K562 (cell line): ENCODE measurements around the gene TRDMT1. TPM values are rescaled to one million over a fixed set of nuclear protein-coding genes. Genes with fewer than 3 reads are reported as not detected.
A peak's percentile ranks its signal among the peaks of the same experiment; 100 is the strongest.

Source experiments
- ATAC-seq: fragments of 200-7000 bp; cut with Tn5 transposase; 3 replicates; pipeline ENCODE4 v1.9.1; 2020; ENCODE audit warnings: moderate library complexity
- BruUV-seq: library from RNA; stranded (reverse); fragments of 400-500 nt; replicated peaks from 2 replicates; lab custom pipeline; 2021; lab: Mats Ljungman, UMichigan
- CTCF ChIA-PET: fragments of 300-600 bp; formaldehyde crosslinking; extraction: SDS; loops from one replicate; lab custom pipeline; 2021; ENCODE audit warnings: low intra/inter-chr PET ratio; lab: Yijun Ruan, JAX
- POLR2A ChIA-PET: fragments of 300-600, 350-650 bp; sonication (Branson Sonifier 250); formaldehyde crosslinking; extraction: SDS; loops from one replicate; lab custom pipeline; 2021; ENCODE audit warnings: antibody characterized with exemption, inconsistent platforms; lab: Yijun Ruan, JAX
- DNase-seq, 4 experiments: peaks; one replicate each; pipeline versions ENCODE4 v3.0.0 to v3.0.0-alpha.2; 2011 to 2018; ENCODE audit warnings: low spot score in 3 of 4, mixed read lengths in 3 of 4; ENCODE audit errors: extremely low read depth in 1 of 4
- FAIRE-seq: peaks from 2 replicates; lab custom pipeline; 2011; peaks lifted over from hg19 to GRCh38; lab: Jason Lieb, UNC
- H2AFZ ChIP-seq: 2 replicates; pipeline ENCODE4 v1.6.0; 2011; ENCODE audit warnings: low read depth, low read length, control low read depth, inconsistent platforms
- H3K27ac ChIP-seq: fragments of 200-600 bp; 3 replicates; pipeline ENCODE4 v1.8.0; 2011; ENCODE audit warnings: low read depth, mild to moderate bottlenecking, control low read depth, inconsistent platforms, low read length, moderate library complexity, mixed read lengths; ENCODE audit errors: extremely low read depth
- H3K27me3 ChIP-seq, 2 experiments: fragments of 300-600 bp in 1 of 2; 2 replicates in 1 of 2; 3 replicates in 1 of 2; pipeline versions ENCODE4 v1.6.0 to v1.8.0; 2011; ENCODE audit warnings: inconsistent platforms in 2 of 2, low read length in 2 of 2, mild to moderate bottlenecking in 1 of 2, mixed read lengths in 1 of 2, moderate library complexity in 1 of 2; ENCODE audit not compliant: control insufficient read depth in 2 of 2, insufficient read depth in 2 of 2
- H3K36me3 ChIP-seq: fragments of 300-600 bp; 3 replicates; pipeline ENCODE4 v1.8.0; 2011; ENCODE audit warnings: mild to moderate bottlenecking, low read length, inconsistent platforms; ENCODE audit not compliant: control insufficient read depth, insufficient read depth
- H3K4me1 ChIP-seq, 2 experiments: fragments of 200-600 bp in 1 of 2; replicated peaks in 1 of 2; 2 replicates in 1 of 2; 3 replicates in 1 of 2; pipeline versions ENCODE4 v1.5.1 to v1.8.0; 2011; ENCODE audit warnings: inconsistent platforms in 2 of 2, low read length in 2 of 2, mild to moderate bottlenecking in 1 of 2, mixed read lengths in 1 of 2, moderate library complexity in 1 of 2; ENCODE audit not compliant: control insufficient read depth in 2 of 2, insufficient read depth in 2 of 2
- H3K4me2 ChIP-seq: 2 replicates; pipeline ENCODE4 v1.6.1; 2011; ENCODE audit warnings: low read length, control low read depth, inconsistent platforms, mixed read lengths; ENCODE audit not compliant: insufficient read depth
- H3K4me3 ChIP-seq: fragments of 200-600 bp; sonication (generic), shearing (Covaris generic); 2 replicates; pipeline ENCODE4 v1.5.1; 2016; ENCODE audit warnings: control low read depth, inconsistent platforms
- H3K79me2 ChIP-seq: fragments of 200-600 bp; 3 replicates; pipeline ENCODE4 v1.8.0; 2011; ENCODE audit warnings: low read length, inconsistent platforms; ENCODE audit not compliant: control insufficient read depth, insufficient read depth
- H3K9ac ChIP-seq, 2 experiments: 2 replicates each; pipeline versions ENCODE4 v1.6.0 to v1.6.1; 2011; ENCODE audit warnings: low read depth in 2 of 2, low read length in 2 of 2, control low read depth in 1 of 2, inconsistent platforms in 1 of 2, mild to moderate bottlenecking in 1 of 2, mixed read lengths in 1 of 2; ENCODE audit not compliant: insufficient read depth in 1 of 2
- H3K9me1 ChIP-seq: one replicate; pipeline ENCODE4 v1.6.0; 2011; ENCODE audit warnings: inconsistent platforms, mild to moderate bottlenecking, low read length, moderate library complexity; ENCODE audit not compliant: control insufficient read depth, insufficient read depth
- H3K9me3 ChIP-seq: replicated peaks from 2 replicates; pipeline ENCODE4 v1.5.1; 2011; ENCODE audit warnings: low read depth, low read length, inconsistent platforms; ENCODE audit not compliant: control insufficient read depth, insufficient read depth
- H4K20me1 ChIP-seq: replicated peaks from 2 replicates; pipeline ENCODE4 v1.6.1; 2011; ENCODE audit warnings: low read length, inconsistent platforms, mixed read lengths; ENCODE audit not compliant: control insufficient read depth, insufficient read depth
- CBX5 ChIP-seq: IDR thresholded peaks from 2 replicates; pipeline ENCODE4 v1.6.1; 2014; ENCODE audit warnings: low read depth, borderline replicate concordance
- CEBPB ChIP-seq: fragments of 450-650 bp; IDR thresholded peaks from 2 replicates; pipeline ENCODE4 v1.6.1; 2016; ENCODE audit warnings: missing genetic modification characterization, missing compliant biosample characterization
- CGGBP1 ChIP-seq: fragments of 250-450 bp; sonication (Bioruptor Pico); IDR thresholded peaks from 2 replicates; pipeline ENCODE4 v1.9.0; 2021; ENCODE audit warnings: mild to moderate bottlenecking
- ETV5 ChIP-seq: sonication (generic); formaldehyde crosslinking; IDR thresholded peaks from 2 replicates; pipeline ENCODE4 v1.4.0; 2020; ENCODE audit warnings: low read depth, mild to moderate bottlenecking, missing genetic modification reagents
- GATA2 ChIP-seq: sonication (generic); formaldehyde crosslinking; IDR thresholded peaks from 2 replicates; pipeline ENCODE4 v1.4.0; 2020; ENCODE audit warnings: mild to moderate bottlenecking, missing genetic modification reagents
- GATAD2B ChIP-seq: fragments of 450-650 bp; IDR thresholded peaks from 2 replicates; pipeline ENCODE4 v1.6.1; 2017; ENCODE audit warnings: mild to moderate bottlenecking, borderline replicate concordance
- HDAC3 ChIP-seq: fragments of 450-650 bp; IDR thresholded peaks from 2 replicates; pipeline ENCODE4 v1.6.1; 2018; ENCODE audit warnings: borderline replicate concordance, mild to moderate bottlenecking, moderate library complexity; ENCODE audit not compliant: partially characterized antibody
- IRF9 ChIP-seq: fragments of 450-650 bp; IDR thresholded peaks from 2 replicates; pipeline ENCODE4 v1.6.1; 2016; ENCODE audit warnings: missing biosample characterization, missing genetic modification characterization
- JUN ChIP-seq, 2 experiments: sonication (generic) in 1 of 2; formaldehyde crosslinking in 1 of 2; IDR thresholded peaks; 2 replicates each; pipeline versions ENCODE4 v1.6.1 to v1.8.0; 2012 to 2022; ENCODE audit warnings: borderline replicate concordance in 2 of 2, mild to moderate bottlenecking in 2 of 2, improper control_type of control experiment in 1 of 2, low read depth in 1 of 2, low read length in 1 of 2, missing genetic modification reagents in 1 of 2
- MAFG ChIP-seq: fragments of 450-650 bp; conservative IDR thresholded peaks from 2 replicates; pipeline ENCODE4 v1.6.1; 2016; ENCODE audit warnings: missing genetic modification characterization, missing compliant biosample characterization
- POLR2H ChIP-seq: IDR thresholded peaks from 2 replicates; pipeline ENCODE4 v1.6.1; 2016; ENCODE audit warnings: missing genetic modification characterization, low read depth, mild to moderate bottlenecking, control low read depth, missing compliant biosample characterization, moderate library complexity
- RHOXF2B ChIP-seq: fragments of 250-450 bp; sonication (Bioruptor Pico); conservative IDR thresholded peaks from 2 replicates; pipeline ENCODE4 v1.5.1; 2021
- SMAD4 ChIP-seq: fragments of 250-450 bp; sonication (Bioruptor Pico); conservative IDR thresholded peaks from 2 replicates; pipeline ENCODE4 v1.8.0; 2021; ENCODE audit warnings: inconsistent platforms, mild to moderate bottlenecking, moderate library complexity
- SMC3 ChIP-seq: conservative IDR thresholded peaks from 2 replicates; pipeline ENCODE4 v1.6.1; 2011; ENCODE audit warnings: low read depth, low read length, improper control_type of control experiment; ENCODE audit not compliant: insufficient read depth
- SNRNP70 ChIP-seq: fragments of 200-400 bp; formaldehyde crosslinking; optimal IDR thresholded peaks from 2 replicates; pipeline ENCODE3; 2017; ENCODE audit warnings: low read depth, low read length
- STAT5A ChIP-seq: IDR thresholded peaks from 2 replicates; pipeline ENCODE4 v1.6.1; 2012; ENCODE audit warnings: low read length, inconsistent platforms, borderline replicate concordance
- ZBTB8A ChIP-seq: fragments of 450-650 bp; IDR thresholded peaks from 2 replicates; pipeline ENCODE4 v1.6.1; 2018; ENCODE audit warnings: mild to moderate bottlenecking, moderate library complexity; ENCODE audit not compliant: partially characterized antibody
- ZNF12 ChIP-seq: sonication (generic); formaldehyde crosslinking; IDR thresholded peaks from 2 replicates; pipeline ENCODE4 v1.4.0; 2020; ENCODE audit warnings: mild to moderate bottlenecking, missing genetic modification reagents
- WGBS: fragments of 100-300 bp; shearing (Covaris generic); methylation state at CpG from one replicate; pipeline ENCODE4 v1.1.6; 2016; ENCODE audit warnings: low coverage, mixed read lengths; ENCODE audit not compliant: insufficient coverage; ENCODE audit errors: missing lambda C conversion rate; 5-methylcytosine and 5-hydroxymethylcytosine counted together
- in situ Hi-C: fragments of 300-500 bp; cut with MboI; formaldehyde crosslinking; loops from 4 replicates; pipeline ENCODE4 v1.15.0; 2018; ENCODE audit warnings: inconsistent platforms, mixed read lengths
- intact Hi-C: fragments of 100-400 bp; cut with micrococcal nuclease; formaldehyde crosslinking; loops from 2 replicates; pipeline ENCODE4 v1.14.2; 2022
- polyA plus RNA-seq, 8 experiments: library from polyadenylated mRNA; depleted of rRNA in 4 of 8; stranded (reverse) in 5 of 8; unstranded in 3 of 8; fragments of >200 nt; fragmentation: Nextera tagmentation in 2 of 8; fragmentation: Illumina TruSeq in 1 of 8; extraction: Ambion mirVana in 2 of 8; extraction: Trizol in 1 of 8; gene quantifications; 2 replicates each; pipeline versions ENCODE4 v1.2.1 to v1.2.3, GENCODE V29; 2011 to 2014; ENCODE audit warnings: inconsistent platforms in 1 of 8, missing spikeins in 1 of 8
- total RNA-seq, 7 experiments: library from RNA; depleted of rRNA in 6 of 7; stranded (reverse); fragments of >200 nt in 6 of 7; fragmentation: Illumina TruSeq in 2 of 7; extraction: Trizol in 2 of 7; gene quantifications; 2 replicates each; pipeline versions ENCODE4 v1.2.1 to v1.2.3, GENCODE V29; 2011 to 2021; ENCODE audit warnings: low replicate concordance in 1 of 7
- TF ChIP-seq, protein P1 (sequence below), 3 experiments: IDR thresholded peaks in 2 of 3; conservative IDR thresholded peaks in 1 of 3; 2 replicates each; pipeline ENCODE4 v1.5.1; 2011 to 2012; ENCODE audit warnings: low read length in 3 of 3, mild to moderate bottlenecking in 3 of 3, control low read depth in 2 of 3, improper control_type of control experiment in 1 of 3, inconsistent platforms in 1 of 3, low read depth in 1 of 3, mixed read lengths in 1 of 3, moderate library complexity in 1 of 3; ENCODE audit not compliant: insufficient read depth in 2 of 3

Gene TRDMT1
- total and polyA plus RNA-seq, 9 of the 15 experiments (the other 6 are each of a cell fraction or from before 2014, with no cell fraction given): 5.4 to 12.6 (median 9.3) TPM

GRCh38 chr10:17232276-17232960 is 30.9 kb upstream of the TRDMT1 start (continued):
- TF ChIP-seq MAFG (tag): peak; percentile 90
- no peak for TF ChIP-seq JUN (IDR thresholded peaks at IDR 0.05; ENCODE audit: borderline replicate concordance, low read depth, low read length)
- no peak for TF ChIP-seq JUN (CRISPR knock-in tag; IDR thresholded peaks at IDR 0.05; ENCODE audit: borderline replicate concordance)
- TF ChIP-seq STAT5A: no peak
- no peak for TF ChIP-seq GATAD2B
- TF ChIP-seq CBX5: no peak
- no peak for TF ChIP-seq GATA2 (CRISPR knock-in tag)
- no peak for TF ChIP-seq RHOXF2B (CRISPR knock-in tag)
- no peak for TF ChIP-seq SMAD4 (CRISPR knock-in tag)

- BruUV-seq: no TSS peak
- no peaks in the 10 kb centered on the region for H4K20me1 ChIP-seq
- H3K9ac ChIP-seq: no peak overlapping the region
- CTCF ChIA-PET: interaction anchor here (2.3 kb wide), 1 partner anchor 340 kb away, joined by 7 read pairs; no protein-coding TSS in a partner anchor
- H3K4me2 ChIP-seq: no peak overlapping the region
- H3K4me3 ChIP-seq: peak overlapping the region; percentile 71; the same call in 1 of the 2 replicates
- H3K79me2 ChIP-seq: peaks cover 42% of the 10 kb centered on the region
- peaks cover 62% of the 10 kb centered on the region for H3K36me3 ChIP-seq
- no peak overlapping the region for H2AFZ ChIP-seq
- H3K9me3 ChIP-seq: no peaks in the 10 kb centered on the region
- intact Hi-C loops (no loop called here), in situ Hi-C loops (no loop called here)
- H3K27ac ChIP-seq: no peak overlapping the region
- H3K9me1 ChIP-seq: no peaks in the 10 kb centered on the region
- ATAC-seq: no peak
- H3K4me1 ChIP-seq: peaks cover 17 to 31% of the 10 kb centered on the region in 2 experiments; a peak in 4 of 5 replicates
- POLR2A ChIA-PET: interaction anchor here (0.9 to 1.2 kb wide), 2 partner anchors 10 to 242 kb away, joined by 3 to 4 read pairs; no protein-coding TSS in a partner anchor
- WGBS: 81% methylated on average over 1 of the region's 1 CpG
- no peaks in the 10 kb centered on the region for H3K27me3 ChIP-seq
- no peak for DNase-seq
- FAIRE-seq: no peak
- TF ChIP-seq ZBTB8A: no peak
- TF ChIP-seq SNRNP70: no peak
- TF ChIP-seq SMC3: no peak
- 0 out of 2 replicates have a peak, but pooled peaks have one; percentile 43 for TF ChIP-seq POLR2H (tag)
- TF ChIP-seq, protein P1, sequence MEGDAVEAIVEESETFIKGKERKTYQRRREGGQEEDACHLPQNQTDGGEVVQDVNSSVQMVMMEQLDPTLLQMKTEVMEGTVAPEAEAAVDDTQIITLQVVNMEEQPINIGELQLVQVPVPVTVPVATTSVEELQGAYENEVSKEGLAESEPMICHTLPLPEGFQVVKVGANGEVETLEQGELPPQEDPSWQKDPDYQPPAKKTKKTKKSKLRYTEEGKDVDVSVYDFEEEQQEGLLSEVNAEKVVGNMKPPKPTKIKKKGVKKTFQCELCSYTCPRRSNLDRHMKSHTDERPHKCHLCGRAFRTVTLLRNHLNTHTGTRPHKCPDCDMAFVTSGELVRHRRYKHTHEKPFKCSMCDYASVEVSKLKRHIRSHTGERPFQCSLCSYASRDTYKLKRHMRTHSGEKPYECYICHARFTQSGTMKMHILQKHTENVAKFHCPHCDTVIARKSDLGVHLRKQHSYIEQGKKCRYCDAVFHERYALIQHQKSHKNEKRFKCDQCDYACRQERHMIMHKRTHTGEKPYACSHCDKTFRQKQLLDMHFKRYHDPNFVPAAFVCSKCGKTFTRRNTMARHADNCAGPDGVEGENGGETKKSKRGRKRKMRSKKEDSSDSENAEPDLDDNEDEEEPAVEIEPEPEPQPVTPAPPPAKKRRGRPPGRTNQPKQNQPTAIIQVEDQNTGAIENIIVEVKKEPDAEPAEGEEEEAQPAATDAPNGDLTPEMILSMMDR (IDR thresholded peaks at IDR 0.05 in 2 of 3, conservative IDR thresholded peaks at IDR 0.05 in 1 of 3; ENCODE audit: insufficient read depth in 2 of 3, low read depth in 1 of 3, low read length in 3 of 3): no peak
- TF ChIP-seq CGGBP1 (CRISPR knock-in tag): no peak
- no peak for TF ChIP-seq ETV5 (CRISPR knock-in tag)
- TF ChIP-seq IRF9: no peak
- no peak for TF ChIP-seq CEBPB (tag)
- TF ChIP-seq HDAC3: no peak
- TF ChIP-seq ZNF12 (CRISPR knock-in tag): no peak
These were observed 30.3 kb upstream of the TRDMT1 start for GRCh38 chr10:17231788-17232187.
